Mammary epithelial cell (primary cell): ENCODE measurements around the gene PMP22.

Source experiments
- EZH2 ChIP-seq: IDR thresholded peaks from 2 replicates; pipeline ENCODE4 v1.6.1; 2012; ENCODE audit warnings: low read length, inconsistent platforms, borderline replicate concordance
- TF ChIP-seq, protein P1 (sequence below), 2 donors: IDR thresholded peaks in 1 of 2; conservative IDR thresholded peaks in 1 of 2; 2 replicates each; pipeline ENCODE4 v1.5.1; 2011 to 2012; ENCODE audit warnings: inconsistent platforms in 2 of 2, low read length in 2 of 2, mild to moderate bottlenecking in 2 of 2, control low read depth in 1 of 2, low read depth in 1 of 2; ENCODE audit not compliant: insufficient read depth in 1 of 2; ENCODE audit errors: extremely low read depth in 1 of 2

- TF ChIP-seq, protein P1, sequence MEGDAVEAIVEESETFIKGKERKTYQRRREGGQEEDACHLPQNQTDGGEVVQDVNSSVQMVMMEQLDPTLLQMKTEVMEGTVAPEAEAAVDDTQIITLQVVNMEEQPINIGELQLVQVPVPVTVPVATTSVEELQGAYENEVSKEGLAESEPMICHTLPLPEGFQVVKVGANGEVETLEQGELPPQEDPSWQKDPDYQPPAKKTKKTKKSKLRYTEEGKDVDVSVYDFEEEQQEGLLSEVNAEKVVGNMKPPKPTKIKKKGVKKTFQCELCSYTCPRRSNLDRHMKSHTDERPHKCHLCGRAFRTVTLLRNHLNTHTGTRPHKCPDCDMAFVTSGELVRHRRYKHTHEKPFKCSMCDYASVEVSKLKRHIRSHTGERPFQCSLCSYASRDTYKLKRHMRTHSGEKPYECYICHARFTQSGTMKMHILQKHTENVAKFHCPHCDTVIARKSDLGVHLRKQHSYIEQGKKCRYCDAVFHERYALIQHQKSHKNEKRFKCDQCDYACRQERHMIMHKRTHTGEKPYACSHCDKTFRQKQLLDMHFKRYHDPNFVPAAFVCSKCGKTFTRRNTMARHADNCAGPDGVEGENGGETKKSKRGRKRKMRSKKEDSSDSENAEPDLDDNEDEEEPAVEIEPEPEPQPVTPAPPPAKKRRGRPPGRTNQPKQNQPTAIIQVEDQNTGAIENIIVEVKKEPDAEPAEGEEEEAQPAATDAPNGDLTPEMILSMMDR (conservative IDR thresholded peaks at IDR 0.05 in 1 of 2, IDR thresholded peaks at IDR 0.05 in 1 of 2; ENCODE audit: extremely low read depth in 1 of 2, insufficient read depth in 1 of 2, low read depth in 1 of 2, low read length in 2 of 2): no peak
- no peak for TF ChIP-seq EZH2
These were observed 4.6 kb upstream of the PMP22 start for GRCh38 chr17:15269780-15270089.
